Stimulated activated CD8-positive, alpha-beta memory T cell treated with anti-CD3 and anti-CD28 coated beads, Interleukin-7, amount 100 ng/mL, for 48 hours (primary cell): ENCODE results near the gene C5orf47.
"Not testable (repeated sequence)": the region's sequence is repeated elsewhere in the genome, so short reads cannot be mapped to it uniquely, and the experiment has no call there.

Experiments
- DNase-seq, 2 donors: peaks; one replicate each; pipeline ENCODE4 v3.0.0-alpha.2; 2020; ENCODE audit warnings: low read depth in 1 of 2; ENCODE audit errors: extremely low read depth in 1 of 2

The C5orf47 gene

GRCh38 chr5:173969167-173970049 is 19.6 kb upstream of the C5orf47 start:
- no peak for DNase-seq

DNA sequence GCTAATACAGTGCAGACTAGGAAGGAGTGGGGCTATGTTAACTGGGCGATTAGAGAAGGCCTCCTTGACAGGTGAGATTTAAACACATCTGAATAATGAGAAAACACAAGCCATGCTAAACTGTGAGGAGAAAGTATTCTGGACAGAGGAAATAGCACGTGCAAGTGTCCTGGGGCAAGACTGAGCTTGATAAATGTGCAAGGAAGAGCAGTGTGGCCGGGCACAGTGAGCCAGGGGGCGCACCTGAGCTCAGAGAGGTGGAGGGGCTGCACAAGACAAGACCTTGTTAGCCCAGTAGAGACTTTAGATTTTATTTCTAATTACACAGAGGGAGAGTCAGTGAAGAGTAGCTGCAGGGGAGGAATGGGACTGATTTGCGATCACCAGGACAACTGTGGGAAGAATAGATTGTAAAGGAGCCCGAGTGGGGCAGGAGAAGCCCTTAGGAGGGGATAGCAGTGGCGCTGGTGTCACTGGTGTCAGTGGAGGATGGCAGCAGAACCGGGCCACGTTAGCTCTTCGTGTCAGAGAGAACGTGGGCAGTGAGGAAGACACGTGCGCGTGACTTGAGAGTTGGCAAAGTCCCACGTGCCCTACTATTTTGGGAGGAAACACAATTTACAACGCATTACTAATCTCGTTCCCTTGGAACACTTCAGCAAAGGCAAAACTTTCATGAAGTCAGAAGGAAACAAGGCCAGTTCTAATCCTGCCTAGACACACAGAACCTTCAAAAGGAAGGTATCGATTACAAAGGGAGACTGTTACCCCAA is 17.9 kb upstream of the C5orf47 start:
- no peak for DNase-seq

GRCh38 chr5:173971681-173972345 is 17.2 kb upstream of the C5orf47 start:
- no peak for DNase-seq

- no peak for DNase-seq
These were observed 16.4 kb upstream of the C5orf47 start for GRCh38 chr5:173972607-173972924.

DNA sequence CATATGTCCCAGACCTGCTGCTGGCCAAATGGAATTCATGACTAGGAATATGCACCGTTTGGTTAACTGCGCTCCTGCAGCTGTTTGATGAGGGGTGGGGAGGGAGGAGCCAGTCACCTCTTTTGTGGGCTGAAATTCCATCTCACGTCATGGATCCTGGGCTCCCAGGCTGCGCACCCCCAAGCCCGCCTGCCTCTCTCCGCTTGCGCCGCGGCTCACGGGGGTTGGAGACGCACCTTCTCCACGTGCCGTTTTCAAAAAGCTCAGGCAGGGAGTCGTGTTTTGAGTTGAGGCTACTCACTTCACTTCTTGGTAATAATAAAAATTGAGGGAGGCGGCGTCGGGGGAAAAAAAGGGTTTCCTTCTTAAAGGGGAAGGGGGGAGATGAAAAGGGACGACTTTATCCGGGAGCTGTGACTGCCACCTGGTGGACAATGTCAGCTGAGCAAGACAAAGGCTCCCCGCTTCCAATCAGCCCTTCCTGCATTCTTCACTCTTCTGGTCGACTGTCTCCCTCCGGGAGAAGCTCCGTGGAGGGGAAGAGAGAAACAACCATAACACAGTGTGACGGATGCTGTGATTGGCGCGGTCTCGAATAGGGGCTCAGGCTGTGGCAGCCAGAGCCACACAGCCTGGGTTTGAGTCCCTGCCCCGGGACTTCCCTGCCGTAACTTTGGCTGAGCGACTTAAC is 15.9 kb upstream of the C5orf47 start:
- DNase-seq = peak; percentile 19 to 50

DNA sequence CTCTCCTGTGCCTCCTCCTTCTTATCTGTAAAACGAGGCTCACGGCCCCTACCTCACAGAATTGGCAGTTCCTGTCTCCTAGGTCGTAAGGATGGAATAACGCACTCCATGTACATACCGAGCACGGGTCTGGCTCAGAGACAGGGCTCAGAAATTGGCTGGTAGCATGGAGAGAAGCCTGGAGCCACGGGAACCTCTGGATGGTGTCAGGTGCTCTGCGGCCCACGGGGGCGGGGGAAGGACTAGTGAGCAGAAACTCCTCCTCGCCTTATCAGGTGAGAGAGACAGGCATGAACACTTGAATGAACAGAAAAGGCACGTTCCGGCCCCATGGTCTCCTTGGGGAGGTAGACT is 15.4 kb upstream of the C5orf47 start:
- DNase-seq = no peak

GRCh38 chr5:173974688-173975239 is 14.2 kb upstream of the C5orf47 start:
- no peak for DNase-seq

- DNase-seq = no peak
These were observed 7.7 kb upstream of the C5orf47 start for GRCh38 chr5:173981185-173981761.

DNA sequence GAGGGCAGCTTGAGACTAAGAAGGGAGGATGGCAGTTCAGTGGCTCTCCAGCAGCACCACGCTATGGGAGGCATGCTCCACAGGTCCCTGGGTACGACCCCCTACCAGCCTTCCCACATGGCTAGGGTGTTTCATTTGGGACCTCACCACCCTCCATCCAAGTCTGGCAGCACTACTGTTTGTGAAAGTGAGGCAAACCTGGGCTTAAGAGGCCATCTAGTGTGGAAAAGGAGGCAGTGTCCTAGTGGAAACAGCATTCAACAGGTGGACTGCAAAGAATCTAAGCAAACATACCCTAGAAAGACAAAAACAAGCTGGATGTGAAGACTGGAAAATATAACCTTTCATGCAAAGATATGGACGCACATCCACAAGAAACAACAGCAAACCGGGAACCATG is 4.8 kb upstream of the C5orf47 start:
- no peak for DNase-seq

DNA sequence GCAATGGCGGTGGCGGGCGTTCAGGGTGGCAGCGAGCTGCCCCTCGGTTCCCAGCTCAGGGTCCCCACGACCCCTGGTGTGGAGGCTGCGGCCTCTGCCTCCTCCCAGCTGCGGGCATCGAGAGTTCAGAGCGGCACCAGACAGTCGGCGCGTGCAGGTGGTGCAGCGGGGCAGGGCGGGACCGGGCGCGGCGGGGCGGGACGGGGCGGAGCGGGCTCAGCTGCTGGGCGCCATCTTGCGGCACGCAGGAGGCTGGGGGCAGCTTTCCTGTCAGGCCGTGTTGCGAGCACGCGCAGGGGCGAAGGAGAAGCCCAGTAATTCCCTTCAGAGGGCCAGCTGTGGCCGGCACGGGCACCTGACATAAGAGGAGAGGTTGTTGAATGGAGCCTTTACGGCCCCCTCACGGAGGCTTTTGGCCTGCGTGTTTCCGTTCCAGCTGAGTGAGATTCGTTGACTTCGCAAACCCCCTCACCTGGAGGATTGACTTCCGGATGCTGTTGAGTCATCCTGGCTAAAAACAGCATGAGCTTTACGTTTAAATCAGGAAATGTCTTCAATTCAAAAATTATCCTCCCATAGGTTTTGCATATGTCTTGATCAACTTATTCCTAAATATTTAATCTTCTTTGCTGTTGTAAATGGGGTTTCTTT is 587 bp downstream of the C5orf47 start:
- no peak for DNase-seq

GRCh38 chr5:173997331-173997730 is 8.4 kb downstream of the C5orf47 start:
- DNase-seq = no peak

DNA sequence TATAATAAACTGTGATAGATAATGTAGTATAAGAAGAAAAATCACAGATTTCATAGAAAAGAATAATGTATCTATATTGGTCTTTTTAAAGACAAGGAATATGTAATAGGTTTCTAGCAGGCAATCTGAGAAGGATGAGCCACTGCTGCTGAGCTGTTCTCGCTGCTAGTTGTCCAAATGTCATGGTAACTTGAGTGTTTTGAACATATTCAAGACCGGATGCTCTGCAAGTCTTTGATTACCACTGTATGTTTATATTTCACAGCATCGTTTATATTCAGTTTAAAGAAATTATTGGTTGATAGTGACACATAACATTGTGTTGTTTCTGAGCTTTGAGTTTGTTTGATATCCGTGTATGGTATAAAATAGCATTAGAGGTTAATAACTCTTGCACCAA is 9.6 kb downstream of the C5orf47 start:
- no peak for DNase-seq

- DNase-seq = no peak
These were observed 11.1 kb downstream of the C5orf47 start for GRCh38 chr5:174000076-174000475.

- no peak for DNase-seq
These were observed 14.8 kb downstream of the C5orf47 start for GRCh38 chr5:174003795-174004194.

DNA sequence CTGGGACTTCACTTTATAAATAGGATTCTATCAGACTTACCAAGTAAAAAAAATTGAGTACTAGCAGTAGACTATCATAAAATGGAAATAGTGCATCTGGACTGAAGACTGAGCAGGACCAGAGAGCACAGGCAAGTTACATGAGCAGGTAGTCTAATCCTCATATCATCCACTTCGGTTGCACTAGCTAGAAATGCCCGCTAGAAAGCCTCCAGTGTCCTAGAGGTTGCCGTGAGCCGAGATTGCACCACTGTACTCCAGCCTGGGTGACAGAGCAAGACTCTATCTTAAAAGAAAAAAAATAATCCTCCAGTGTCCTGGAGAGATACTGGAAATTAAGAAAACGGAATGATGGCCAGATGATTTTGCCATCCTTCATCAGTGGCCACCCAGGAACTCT is 20.0 kb downstream of the C5orf47 start:
- DNase-seq = no peak

DNA sequence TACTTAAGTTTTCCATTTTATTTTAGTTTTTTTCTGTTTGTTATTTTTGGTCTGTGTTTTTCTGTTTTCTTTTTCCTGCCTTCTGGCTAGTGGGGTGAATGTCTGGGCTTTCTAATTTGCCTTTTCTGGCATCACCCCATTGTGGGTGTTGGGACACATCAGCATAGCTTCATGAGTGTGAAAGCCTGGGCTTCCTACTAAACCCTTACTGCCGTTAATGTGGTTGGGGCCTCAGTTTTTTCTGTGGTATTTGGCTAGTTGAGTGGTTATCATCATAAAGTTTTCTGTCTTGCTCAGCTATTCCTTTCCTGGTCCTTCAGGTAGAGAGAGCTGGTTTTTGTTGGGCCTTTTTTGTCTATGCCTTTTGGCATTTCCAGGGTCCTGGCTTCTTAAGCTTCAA is 21.4 kb downstream of the C5orf47 start:
- no peak for DNase-seq

DNA sequence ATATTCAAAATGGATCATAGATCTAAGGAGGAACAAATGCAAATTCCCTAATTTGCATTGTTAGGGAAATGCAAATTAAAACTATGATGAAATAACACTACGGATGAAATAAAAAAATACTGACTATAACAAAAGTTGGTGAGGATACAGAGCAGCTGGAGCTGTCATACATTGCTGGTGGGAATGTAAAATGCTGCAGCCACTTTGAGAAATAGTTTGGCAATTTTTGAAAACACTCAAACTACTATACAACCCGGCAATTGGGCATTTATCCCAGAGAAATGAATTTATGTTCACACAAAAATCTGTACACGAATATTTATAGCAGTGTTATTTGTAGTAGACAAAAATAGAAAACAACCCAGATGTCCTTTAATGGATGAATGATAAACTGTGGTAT is 22.5 kb downstream of the C5orf47 start:
- no peak for DNase-seq

DNA sequence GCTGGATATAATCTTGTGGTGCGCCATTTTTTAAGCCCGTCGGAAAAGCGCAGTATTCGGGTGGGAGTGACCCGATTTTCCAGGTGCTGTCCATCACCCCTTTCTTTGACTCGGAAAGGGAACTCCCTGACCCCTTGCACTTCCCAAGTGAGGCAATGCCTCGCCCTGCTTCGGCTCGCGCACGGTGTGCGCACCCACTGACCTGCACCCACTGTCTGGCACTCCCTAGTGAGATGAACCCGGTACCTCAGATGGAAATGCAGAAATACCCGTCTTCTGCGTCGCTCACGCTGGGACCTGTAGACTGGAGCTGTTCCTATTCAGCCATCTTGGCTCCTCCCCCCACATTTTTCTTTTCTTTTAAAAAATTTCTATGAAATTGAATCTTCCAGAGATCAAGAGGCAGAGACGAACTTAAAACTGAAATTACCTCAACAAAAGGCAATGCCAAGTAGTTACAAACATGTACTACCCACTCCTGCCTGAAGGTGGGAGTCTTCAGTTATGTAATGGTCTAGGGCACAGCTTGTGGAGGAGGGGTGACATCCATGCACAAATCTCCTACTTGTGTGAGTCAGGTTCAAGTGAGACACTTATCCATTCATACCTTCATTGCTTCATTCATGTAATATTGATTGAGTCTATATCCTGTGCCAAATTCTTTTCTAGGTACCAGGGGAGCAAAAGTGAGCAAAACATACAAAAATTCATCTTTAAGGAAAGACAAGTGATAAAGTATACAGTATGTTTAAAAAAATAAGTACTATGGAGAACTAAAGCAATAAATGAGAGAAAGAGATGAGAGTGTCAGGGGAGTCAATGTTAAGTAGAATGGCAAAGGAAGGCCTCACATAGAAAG is 31.3 kb downstream of the C5orf47 start:
- not testable (repeated sequence) for DNase-seq

DNA sequence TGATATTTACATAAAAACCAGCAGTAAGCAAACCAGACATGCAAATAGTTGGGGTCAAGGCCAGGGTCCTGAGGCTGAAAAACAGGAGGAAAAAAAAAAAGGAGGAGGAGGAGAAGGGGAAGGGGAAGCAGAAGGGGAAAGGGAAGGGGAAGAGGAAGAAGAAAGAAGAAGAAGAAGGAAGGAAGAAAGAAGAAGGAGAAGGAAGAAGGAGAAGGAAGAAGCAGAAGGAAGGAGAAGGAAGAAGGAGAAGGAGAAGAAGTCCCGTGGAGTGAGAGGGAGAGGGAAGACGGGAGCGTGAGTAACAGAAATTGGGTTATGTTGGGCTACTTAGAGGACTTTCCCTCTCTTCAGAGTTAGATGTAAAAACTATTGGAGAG is 31.9 kb downstream of the C5orf47 start:
- no peak for DNase-seq
